ENCODE measurements around the gene CNTN5.

Gene CNTN5

GRCh38 chr11:99614352-99614751, 593.6 kb downstream of the CNTN5 start:
- DNase-seq (ENCODE audit: low read depth in 2 of 2), result no peak

- DNase-seq (ENCODE audit: low read depth in 2 of 2), result no peak
Observed at GRCh38 chr11:99630629-99631028, 609.9 kb downstream of the CNTN5 start.

GRCh38 chr11:99631618-99632017, 610.9 kb downstream of the CNTN5 start:
- DNase-seq (ENCODE audit: low read depth in 2 of 2), result no peak

- no peak for DNase-seq (ENCODE audit: low read depth in 2 of 2)
Observed at GRCh38 chr11:99632969-99633368, 612.2 kb downstream of the CNTN5 start.

- DNase-seq (ENCODE audit: low read depth in 2 of 2), result no peak
Observed at GRCh38 chr11:99634581-99634980, 613.8 kb downstream of the CNTN5 start.

GRCh38 chr11:99638073-99638553, 617.4 kb downstream of the CNTN5 start:
- DNase-seq (ENCODE audit: low read depth in 2 of 2), result no peak

GRCh38 chr11:99640671-99641070, 619.9 kb downstream of the CNTN5 start:
- no peak for DNase-seq (ENCODE audit: low read depth in 2 of 2)

- no peak for DNase-seq (ENCODE audit: low read depth in 2 of 2)
Observed at GRCh38 chr11:99645934-99646333, 625.2 kb downstream of the CNTN5 start.

GRCh38 chr11:99670067-99670676, 649.4 kb downstream of the CNTN5 start:
- DNase-seq (ENCODE audit: low read depth in 2 of 2), result no peak

GRCh38 chr11:99671808-99672409, 651.2 kb downstream of the CNTN5 start:
- no peak for DNase-seq (ENCODE audit: low read depth in 2 of 2)

- no peak for DNase-seq (ENCODE audit: low read depth in 2 of 2)
Observed at GRCh38 chr11:99676292-99676691, 655.5 kb downstream of the CNTN5 start.

- DNase-seq (ENCODE audit: low read depth in 2 of 2), result no peak
Observed at GRCh38 chr11:99682171-99682570, 661.4 kb downstream of the CNTN5 start.

GRCh38 chr11:99682646-99683045, 661.9 kb downstream of the CNTN5 start:
- DNase-seq (ENCODE audit: low read depth in 2 of 2), result no peak

GRCh38 chr11:99683933-99684332, 663.2 kb downstream of the CNTN5 start:
- DNase-seq (ENCODE audit: low read depth in 2 of 2), result no peak

GRCh38 chr11:99686838-99687237, 666.1 kb downstream of the CNTN5 start:
- DNase-seq (ENCODE audit: low read depth in 2 of 2), result no peak

GRCh38 chr11:99687320-99687719, 666.6 kb downstream of the CNTN5 start:
- no peak for DNase-seq (ENCODE audit: low read depth in 2 of 2)

- DNase-seq (ENCODE audit: low read depth in 2 of 2), result no peak
Observed at GRCh38 chr11:99693941-99694492, 673.3 kb downstream of the CNTN5 start.

GRCh38 chr11:99695106-99695505, 674.4 kb downstream of the CNTN5 start:
- DNase-seq (ENCODE audit: low read depth in 2 of 2), result no peak

- no peak for DNase-seq (ENCODE audit: low read depth in 2 of 2)
Observed at GRCh38 chr11:99706848-99707247, 686.1 kb downstream of the CNTN5 start.

GRCh38 chr11:99708928-99709672, 688.4 kb downstream of the CNTN5 start:
- no peak for DNase-seq (ENCODE audit: low read depth in 2 of 2)

GRCh38 chr11:99716302-99716701, 695.6 kb downstream of the CNTN5 start:
- no peak for DNase-seq (ENCODE audit: low read depth in 2 of 2)

GRCh38 chr11:99718291-99718690, 697.5 kb downstream of the CNTN5 start:
- no peak for DNase-seq (ENCODE audit: low read depth in 2 of 2)
